Astrocyte (in vitro differentiated cells and primary cell): Measurements from ENCODE around the gene LTBP2.

ENCODE experiments used
- EZH2 ChIP-seq: IDR thresholded peaks from 2 replicates; pipeline ENCODE4 v1.6.1; 2012; ENCODE audit warnings: mild to moderate bottlenecking, low read length, inconsistent platforms; ENCODE audit not compliant: insufficient read depth
- TF ChIP-seq, protein P1 (sequence below): IDR thresholded peaks from 2 replicates; pipeline ENCODE4 v1.5.1; 2011; ENCODE audit warnings: low read depth, mild to moderate bottlenecking, inconsistent platforms, low read length, moderate library complexity; ENCODE audit not compliant: insufficient read depth

DNA sequence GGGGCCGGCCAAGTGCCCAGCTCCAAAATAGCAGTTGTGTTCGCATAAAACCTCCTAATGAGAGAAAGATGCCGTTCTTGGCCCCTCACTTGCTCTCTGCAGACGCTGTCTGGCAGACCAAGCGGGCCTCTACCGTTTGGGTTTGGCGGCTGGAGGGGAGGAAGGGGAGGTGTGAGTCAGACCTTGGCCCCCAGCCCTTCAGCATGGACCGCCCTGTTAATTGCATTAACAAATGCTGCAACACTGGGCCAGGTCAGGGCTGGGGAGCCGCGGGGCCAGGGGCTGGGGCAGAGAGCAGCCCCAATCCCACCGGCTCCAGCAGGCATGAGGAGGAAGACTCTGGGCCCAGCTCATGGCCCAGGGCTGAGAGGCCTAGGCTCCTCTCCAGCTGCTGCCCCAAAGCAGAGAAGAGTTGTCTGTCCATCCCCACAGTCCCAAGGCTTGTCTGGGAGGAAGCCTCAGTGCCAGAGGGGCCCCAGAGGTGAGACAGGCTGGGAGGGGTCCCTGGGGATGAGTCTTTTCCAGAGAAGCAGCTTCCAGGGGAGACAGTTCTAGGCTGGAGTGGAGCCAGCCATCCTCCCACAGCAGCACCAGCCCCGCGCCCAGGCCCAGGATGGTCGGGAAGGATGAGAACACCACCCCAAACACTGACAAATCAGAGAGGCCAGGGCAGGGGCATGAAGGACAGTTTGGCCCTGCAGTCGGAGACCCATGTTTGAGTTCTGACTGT is 16.9 kb downstream of the LTBP2 start:
- TF ChIP-seq, protein P1, sequence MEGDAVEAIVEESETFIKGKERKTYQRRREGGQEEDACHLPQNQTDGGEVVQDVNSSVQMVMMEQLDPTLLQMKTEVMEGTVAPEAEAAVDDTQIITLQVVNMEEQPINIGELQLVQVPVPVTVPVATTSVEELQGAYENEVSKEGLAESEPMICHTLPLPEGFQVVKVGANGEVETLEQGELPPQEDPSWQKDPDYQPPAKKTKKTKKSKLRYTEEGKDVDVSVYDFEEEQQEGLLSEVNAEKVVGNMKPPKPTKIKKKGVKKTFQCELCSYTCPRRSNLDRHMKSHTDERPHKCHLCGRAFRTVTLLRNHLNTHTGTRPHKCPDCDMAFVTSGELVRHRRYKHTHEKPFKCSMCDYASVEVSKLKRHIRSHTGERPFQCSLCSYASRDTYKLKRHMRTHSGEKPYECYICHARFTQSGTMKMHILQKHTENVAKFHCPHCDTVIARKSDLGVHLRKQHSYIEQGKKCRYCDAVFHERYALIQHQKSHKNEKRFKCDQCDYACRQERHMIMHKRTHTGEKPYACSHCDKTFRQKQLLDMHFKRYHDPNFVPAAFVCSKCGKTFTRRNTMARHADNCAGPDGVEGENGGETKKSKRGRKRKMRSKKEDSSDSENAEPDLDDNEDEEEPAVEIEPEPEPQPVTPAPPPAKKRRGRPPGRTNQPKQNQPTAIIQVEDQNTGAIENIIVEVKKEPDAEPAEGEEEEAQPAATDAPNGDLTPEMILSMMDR = no peak
- no peak for TF ChIP-seq EZH2
